PC-3 (cell line): Measurements from ENCODE around the gene SLC27A4.

ENCODE experiments used
- CTCF ChIP-seq: fragments of 300-600 bp; sonication (generic); conservative IDR thresholded peaks from 2 replicates; pipeline ENCODE4 v1.5.1; 2017; ENCODE audit warnings: antibody characterized with exemption, low read depth, mild to moderate bottlenecking, low read length
- EZH2 ChIP-seq: fragments of 300-600 bp; sonication (generic); IDR thresholded peaks from one replicate; pipeline ENCODE4 v1.6.1; 2017; ENCODE audit warnings: antibody characterized with exemption, mild to moderate bottlenecking, low read length; ENCODE audit not compliant: unreplicated experiment
- EZH2phosphoT487 ChIP-seq: fragments of 300-600 bp; sonication (generic); IDR thresholded peaks from 2 replicates; pipeline ENCODE4 v1.6.1; 2018; ENCODE audit warnings: mild to moderate bottlenecking, antibody characterized with exemption, low read length, borderline replicate concordance

GRCh38 chr9:128317629-128318028 is 22.7 kb upstream of the SLC27A4 start:
- TF ChIP-seq EZH2 (no peak), CTCF (no peak), EZH2phosphoT487 (no peak)
